ENCODE data around the gene SERPINA5.
"Not testable (repeated sequence)": the region's sequence is repeated elsewhere in the genome, so short reads cannot be mapped to it uniquely, and the experiment has no call there.

The SERPINA5 gene

GRCh38 chr14:94598816-94599655 is 17.8 kb downstream of the SERPINA5 start:
- DNase-seq (ENCODE audit: low read depth in 1 of 2, low spot score in 1 of 2), result no peak

GRCh38 chr14:94599656-94600004 is 18.4 kb downstream of the SERPINA5 start:
- no peak for DNase-seq (ENCODE audit: low read depth in 1 of 2, low spot score in 1 of 2)

- DNase-seq (ENCODE audit: low read depth in 1 of 2, low spot score in 1 of 2), result no peak
Measured at GRCh38 chr14:94600148-94600545, 18.9 kb downstream of the SERPINA5 start.

GRCh38 chr14:94601884-94602391 is 20.7 kb downstream of the SERPINA5 start:
- no peak for DNase-seq (ENCODE audit: low read depth in 1 of 2, low spot score in 1 of 2)

- no peak for DNase-seq (ENCODE audit: low read depth in 1 of 2, low spot score in 1 of 2)
Measured at GRCh38 chr14:94602722-94603121, 21.5 kb downstream of the SERPINA5 start.

- DNase-seq (ENCODE audit: low read depth in 1 of 2, low spot score in 1 of 2), result no peak
Measured at GRCh38 chr14:94605361-94605760, 24.1 kb downstream of the SERPINA5 start.

GRCh38 chr14:94608966-94609365 is 27.7 kb downstream of the SERPINA5 start:
- not testable (repeated sequence) for DNase-seq (ENCODE audit: low read depth in 1 of 2, low spot score in 1 of 2)

- DNase-seq (ENCODE audit: low read depth in 1 of 2, low spot score in 1 of 2), result no peak
Measured at GRCh38 chr14:94611179-94611578, 30.0 kb downstream of the SERPINA5 start.

GRCh38 chr14:94612174-94612573 is 30.9 kb downstream of the SERPINA5 start, which contains the start of gene SERPINA3:
TSS of gene SERPINA3 (plus strand) at chr14:94612391. CDS start at chr14:94614442, 2,051 bp downstream.
- DNase-seq (ENCODE audit: low read depth in 1 of 2, low spot score in 1 of 2), result no peak

GRCh38 chr14:94612580-94613554 is 31.6 kb downstream of the SERPINA5 start:
- no peak for DNase-seq (ENCODE audit: low read depth in 1 of 2, low spot score in 1 of 2)

- no peak for DNase-seq (ENCODE audit: low read depth in 1 of 2, low spot score in 1 of 2)
Measured at GRCh38 chr14:94613720-94614644, 32.8 kb downstream of the SERPINA5 start.

GRCh38 chr14:94614802-94615201 is 33.6 kb downstream of the SERPINA5 start:
- no peak for DNase-seq (ENCODE audit: low read depth in 1 of 2, low spot score in 1 of 2)

GRCh38 chr14:94615254-94615653 is 34.0 kb downstream of the SERPINA5 start:
- no peak for DNase-seq (ENCODE audit: low read depth in 1 of 2, low spot score in 1 of 2)

GRCh38 chr14:94615823-94616570 is 34.8 kb downstream of the SERPINA5 start:
- DNase-seq (ENCODE audit: low read depth in 1 of 2, low spot score in 1 of 2), result no peak

- DNase-seq (ENCODE audit: low read depth in 1 of 2, low spot score in 1 of 2), result no peak
Measured at GRCh38 chr14:94617366-94617941, 36.2 kb downstream of the SERPINA5 start.

GRCh38 chr14:94617988-94618822 is 37.0 kb downstream of the SERPINA5 start:
- no peak for DNase-seq (ENCODE audit: low read depth in 1 of 2, low spot score in 1 of 2)

GRCh38 chr14:94619297-94619696 is 38.1 kb downstream of the SERPINA5 start:
- no peak for DNase-seq (ENCODE audit: low read depth in 1 of 2, low spot score in 1 of 2)

- no peak for DNase-seq (ENCODE audit: low read depth in 1 of 2, low spot score in 1 of 2)
Measured at GRCh38 chr14:94620597-94620996, 39.4 kb downstream of the SERPINA5 start.

Data from activated CD4-positive, alpha-beta T cell treated with anti-CD3 and anti-CD28 coated beads, Interleukin-2, amount 50 U/mL, for 24 hours (primary cell).